ENCODE results near the gene DYRK4. TPM values are rescaled to one million over a fixed set of nuclear protein-coding genes. Genes with fewer than 3 reads are reported as not detected.

The DYRK4 gene
- total RNA-seq, 1 donor, result 34.2 TPM

GRCh38 chr12:4630262-4630661, 68.3 kb downstream of the DYRK4 start:
- TF ChIP-seq CTCF (IDR thresholded peaks at IDR 0.05; ENCODE audit: insufficient read depth, low read length), result no peak
- DNase-seq (ENCODE audit: low read depth), result no peak
- no peak overlapping the region for H3K4me3 ChIP-seq (ENCODE audit: low read depth, low read length)

- H3K4me3 ChIP-seq (ENCODE audit: low read depth, low read length), result no peak overlapping the region
- TF ChIP-seq CTCF (IDR thresholded peaks at IDR 0.05; ENCODE audit: insufficient read depth, low read length), result no peak
- no peak for DNase-seq (ENCODE audit: low read depth)
Observed at GRCh38 chr12:4643747-4644146, 81.7 kb downstream of the DYRK4 start.

GRCh38 chr12:4645023-4645422, 83.0 kb downstream of the DYRK4 start:
- TF ChIP-seq CTCF (IDR thresholded peaks at IDR 0.05; ENCODE audit: insufficient read depth, low read length), result no peak
- no peak overlapping the region for H3K4me3 ChIP-seq (ENCODE audit: low read depth, low read length)
- no peak for DNase-seq (ENCODE audit: low read depth)

- no peak for TF ChIP-seq CTCF (IDR thresholded peaks at IDR 0.05; ENCODE audit: insufficient read depth, low read length)
- DNase-seq (ENCODE audit: low read depth), result peak; percentile 9
- peak overlapping the region; percentile 86 for H3K4me3 ChIP-seq (ENCODE audit: low read depth, low read length)
Observed at GRCh38 chr12:4648104-4648500, 86.1 kb downstream of the DYRK4 start.

GRCh38 chr12:4648501-4649357, 86.7 kb downstream of the DYRK4 start, which contains the start of the genes AKAP3 and NDUFA9:
AKAP3 (minus strand) TSS chr12:4649051; CDS start chr12:4638196, 10,855 bp downstream.
NDUFA9 (plus strand) TSS chr12:4649114; CDS start chr12:4649127, 13 bp downstream.
- TF ChIP-seq CTCF (IDR thresholded peaks at IDR 0.05; ENCODE audit: insufficient read depth, low read length), result no peak

GRCh38 chr12:4649358-4649661, 87.3 kb downstream of the DYRK4 start:
- no peak for TF ChIP-seq CTCF (IDR thresholded peaks at IDR 0.05; ENCODE audit: insufficient read depth, low read length)
- no peak for DNase-seq (ENCODE audit: low read depth)
- H3K4me3 ChIP-seq (ENCODE audit: low read depth, low read length), result peak overlapping the region; percentile 86

More at GRCh38 chr12:4648501-4649357, 86.7 kb downstream of the DYRK4 start, which contains the start of the genes AKAP3 and NDUFA9:
- H3K4me3 ChIP-seq (ENCODE audit: low read depth, low read length), result peak within 1 kb of the TSS; percentile 86
- DNase-seq (ENCODE audit: low read depth), result peak; percentile 88
